ENCODE measurements around the gene VPS37D. TPM values are rescaled to one million over a fixed set of nuclear protein-coding genes. Genes with fewer than 3 reads are reported as not detected.
"Not testable (repeated sequence)": the region's sequence is repeated elsewhere in the genome, so short reads cannot be mapped to it uniquely, and the experiment has no call there.

The VPS37D gene
- total RNA-seq (2014; rRNA removed; shearing (Covaris generic)), result 1.7 and 5.1 TPM in 2 replicates

GRCh38 chr7:73667344-73668102 lies at the start of gene VPS37D:
Gene VPS37D (plus strand): TSS chr7:73667831. CDS start chr7:73667959, 128 bp downstream.
- peak; percentile 85 for DNase-seq (ENCODE audit: low read depth)

- DNase-seq (ENCODE audit: low read depth), result no peak
These were observed 49.1 kb upstream of the VPS37D start for GRCh38 chr7:73618538-73618937.

DNA sequence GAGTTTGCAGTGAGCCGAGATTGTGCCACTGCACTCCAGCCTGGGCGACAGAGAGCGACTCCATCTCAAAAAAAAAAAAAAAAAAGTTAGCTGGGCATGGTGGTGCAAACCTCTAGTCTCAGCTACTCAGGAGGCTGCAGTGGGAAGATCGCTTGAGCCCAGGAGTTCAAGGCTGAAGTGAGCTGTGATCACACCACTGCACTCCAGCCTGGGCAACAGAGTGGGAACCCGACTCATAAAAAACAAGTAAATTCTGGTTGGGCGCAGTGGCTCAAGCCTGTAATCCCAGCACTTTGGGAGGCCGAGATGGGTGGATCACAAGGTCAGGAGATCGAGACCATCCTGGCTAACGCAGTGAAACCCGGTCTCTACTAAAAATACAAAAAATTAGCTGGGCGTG lies 48.2 kb upstream of the VPS37D start:
- not testable (repeated sequence) for DNase-seq (ENCODE audit: low read depth)

DNA sequence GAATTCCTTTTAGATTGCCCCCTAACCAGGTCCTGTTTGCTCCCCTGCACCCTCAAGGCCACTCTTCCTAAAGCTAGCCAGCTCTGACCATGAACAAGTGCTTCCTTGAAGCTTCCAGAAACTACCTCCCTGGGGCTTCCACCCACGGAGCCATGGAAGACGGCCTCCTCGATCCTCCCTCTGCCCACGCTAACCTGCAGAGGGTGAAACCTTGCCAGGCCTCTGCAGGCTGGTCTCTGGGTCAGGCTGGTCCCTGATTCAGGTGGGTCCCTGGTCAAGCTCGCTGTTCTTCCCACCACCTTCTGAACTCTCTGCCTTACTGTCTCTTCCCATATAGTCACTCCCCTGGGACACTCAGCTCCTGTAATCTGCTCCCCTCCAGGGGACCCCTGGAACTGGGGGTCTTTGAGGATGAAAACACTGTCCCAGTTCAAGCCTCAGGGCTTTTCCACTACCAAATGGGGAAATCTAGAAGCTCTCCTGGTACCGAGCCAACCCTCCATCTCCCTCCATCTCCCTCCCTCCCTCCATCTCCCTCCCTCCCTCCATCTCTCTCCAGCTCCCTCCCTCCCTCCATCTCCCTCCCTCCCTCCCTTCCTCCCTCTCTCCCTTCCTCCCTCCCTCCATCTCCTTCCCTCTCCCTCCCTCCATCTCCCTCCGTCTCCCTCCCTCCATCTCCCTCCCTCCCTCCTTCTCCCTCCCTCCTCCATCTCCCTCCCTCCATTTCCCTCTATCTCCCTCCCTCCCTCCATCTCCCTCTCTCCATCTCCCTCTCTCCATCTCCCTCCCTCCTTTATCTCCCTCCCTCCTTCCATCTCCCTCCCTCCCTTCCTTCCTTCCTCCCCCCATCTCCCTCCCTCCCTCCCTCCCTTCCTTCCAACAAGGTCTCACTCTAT lies 46.2 kb upstream of the VPS37D start:
- DNase-seq (ENCODE audit: low read depth), result no peak

DNA sequence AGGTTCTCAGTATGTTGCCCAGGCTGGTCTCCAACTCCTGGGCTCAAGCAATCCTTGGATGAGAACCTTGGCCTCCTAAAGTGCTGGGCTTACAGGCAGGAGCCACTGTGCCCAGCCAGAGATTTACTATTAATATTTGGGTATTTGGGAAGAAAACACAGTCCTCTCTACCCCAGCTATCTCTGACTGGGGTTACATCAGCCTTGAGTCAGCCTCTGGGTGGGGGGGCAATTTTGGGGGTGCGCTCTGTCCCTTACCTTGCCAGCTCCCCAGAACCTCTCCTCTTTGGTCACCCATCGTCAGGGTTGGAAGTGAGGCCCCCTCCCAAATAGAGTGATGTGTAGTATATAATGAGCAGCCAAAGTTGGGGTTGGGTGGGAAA lies 45.1 kb upstream of the VPS37D start:
- DNase-seq (ENCODE audit: low read depth), result no peak

DNA sequence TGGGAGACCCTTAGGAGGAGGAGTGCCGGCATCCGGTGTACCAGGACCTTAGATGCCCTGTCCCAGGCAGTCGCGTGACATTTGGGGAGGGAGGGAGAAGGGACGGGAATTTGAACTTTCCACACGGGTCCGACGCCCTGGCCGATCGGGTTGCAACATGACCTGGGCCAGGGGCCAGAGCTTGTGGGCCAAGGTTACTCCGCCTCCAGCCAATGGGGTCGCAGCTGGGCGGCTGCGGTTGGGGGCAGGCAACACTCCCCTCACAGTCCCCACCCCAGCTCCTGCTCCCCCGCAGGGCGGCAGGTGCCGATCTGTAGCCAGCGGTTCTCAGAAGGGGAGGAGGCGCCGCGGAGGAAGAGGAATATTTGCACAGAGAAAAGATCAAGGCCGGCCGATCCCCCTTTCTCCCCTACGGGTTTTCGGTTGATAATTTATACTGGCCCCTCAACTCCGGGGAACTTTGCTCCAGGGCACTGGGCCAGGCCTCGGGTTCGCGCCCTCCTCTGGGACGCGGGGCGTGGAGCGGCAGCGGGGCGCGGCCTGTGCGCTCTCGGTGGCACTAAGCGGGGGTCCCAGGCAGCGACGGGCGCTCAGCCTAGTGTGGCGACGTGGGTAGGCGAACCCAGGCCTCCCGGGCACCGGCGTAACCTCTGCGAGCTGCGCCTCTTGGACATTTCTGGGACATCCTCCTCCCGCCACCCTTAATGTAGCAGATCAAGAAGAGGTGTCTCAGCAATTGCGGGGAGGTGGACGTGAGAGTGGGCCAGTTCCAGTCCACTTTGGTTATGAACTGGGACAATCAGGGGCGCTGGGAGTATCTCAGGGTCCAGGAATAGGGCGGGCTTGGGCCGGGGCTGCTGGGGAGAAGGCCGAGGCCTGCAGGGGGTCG lies 44.5 kb upstream of the VPS37D start:
- DNase-seq (ENCODE audit: low read depth), result no peak

- peak; percentile 70 for DNase-seq (ENCODE audit: low read depth)
These were observed 43.6 kb upstream of the VPS37D start, which contains the start of gene MLXIPL for GRCh38 chr7:73623798-73624668. Gene MLXIPL (minus strand): TSS chr7:73624522. CDS start chr7:73624492, 30 bp downstream.

GRCh38 chr7:73624669-73625001 lies 43.0 kb upstream of the VPS37D start:
- DNase-seq (ENCODE audit: low read depth), result no peak

GRCh38 chr7:73625276-73625675 lies 42.4 kb upstream of the VPS37D start:
- no peak for DNase-seq (ENCODE audit: low read depth)

DNA sequence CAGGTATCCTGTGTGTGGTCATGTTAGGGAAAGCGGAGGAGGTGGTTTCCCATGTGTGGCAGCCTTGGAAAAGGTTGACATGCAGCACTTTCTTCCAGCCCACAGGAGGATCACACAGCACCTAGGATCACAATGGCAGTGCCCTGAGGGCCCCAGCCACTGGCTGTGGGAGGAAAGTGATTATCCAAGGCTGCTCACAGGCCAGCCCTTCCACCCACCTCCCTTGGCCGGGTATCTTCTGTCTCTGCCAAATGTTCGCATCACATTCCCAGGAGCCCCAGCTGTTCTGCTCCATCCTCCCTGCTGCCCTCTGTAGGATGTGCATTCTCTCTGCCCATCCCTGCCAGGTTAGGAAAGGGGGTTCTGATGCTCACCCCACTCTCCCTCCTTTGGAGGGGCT lies 40.8 kb upstream of the VPS37D start:
- peak; percentile 34 for DNase-seq (ENCODE audit: low read depth)

GRCh38 chr7:73628504-73628903 lies 39.1 kb upstream of the VPS37D start:
- DNase-seq (ENCODE audit: low read depth), result no peak

- DNase-seq (ENCODE audit: low read depth), result no peak
These were observed 36.1 kb upstream of the VPS37D start for GRCh38 chr7:73631558-73631957.

DNA sequence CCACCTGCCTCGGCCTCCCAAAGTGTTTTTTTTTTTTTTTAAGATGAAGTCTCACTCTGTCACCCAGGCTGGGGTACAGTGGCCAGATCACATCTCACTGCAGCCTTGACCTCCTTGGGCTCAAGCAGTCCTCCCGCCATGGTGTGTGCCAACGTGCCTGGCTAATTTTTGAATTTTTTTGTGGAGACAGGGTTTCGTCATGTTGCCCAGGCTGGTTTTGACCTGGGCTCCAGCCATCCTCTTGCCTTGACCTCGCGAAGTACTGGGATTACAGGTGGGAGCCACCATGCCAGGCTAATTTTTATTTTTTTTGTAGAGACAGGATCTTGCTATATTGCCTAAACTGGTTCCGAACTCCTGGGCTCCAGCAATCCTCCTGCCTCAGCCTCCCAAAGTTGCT lies 34.3 kb upstream of the VPS37D start:
- no peak for DNase-seq (ENCODE audit: low read depth)

DNA sequence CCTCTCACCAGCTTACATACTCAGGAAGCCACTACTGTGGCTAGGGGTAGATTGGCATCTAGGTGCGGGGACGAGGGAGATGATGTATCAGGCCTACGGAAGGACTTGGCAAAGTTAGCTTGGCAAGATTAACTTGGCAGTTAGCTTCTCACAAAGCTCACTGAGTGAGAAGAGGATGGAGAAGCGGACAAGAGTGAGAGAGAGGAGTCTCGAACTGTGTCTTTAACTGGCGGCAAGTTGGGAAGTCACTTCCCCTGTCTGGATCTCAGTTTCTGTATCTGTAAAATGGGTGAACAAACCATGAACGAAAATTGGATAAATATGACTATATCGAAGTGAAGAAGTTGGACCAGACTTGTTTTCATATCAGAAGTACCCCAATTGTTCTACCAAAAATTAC lies 33.8 kb upstream of the VPS37D start:
- DNase-seq (ENCODE audit: low read depth), result no peak

DNA sequence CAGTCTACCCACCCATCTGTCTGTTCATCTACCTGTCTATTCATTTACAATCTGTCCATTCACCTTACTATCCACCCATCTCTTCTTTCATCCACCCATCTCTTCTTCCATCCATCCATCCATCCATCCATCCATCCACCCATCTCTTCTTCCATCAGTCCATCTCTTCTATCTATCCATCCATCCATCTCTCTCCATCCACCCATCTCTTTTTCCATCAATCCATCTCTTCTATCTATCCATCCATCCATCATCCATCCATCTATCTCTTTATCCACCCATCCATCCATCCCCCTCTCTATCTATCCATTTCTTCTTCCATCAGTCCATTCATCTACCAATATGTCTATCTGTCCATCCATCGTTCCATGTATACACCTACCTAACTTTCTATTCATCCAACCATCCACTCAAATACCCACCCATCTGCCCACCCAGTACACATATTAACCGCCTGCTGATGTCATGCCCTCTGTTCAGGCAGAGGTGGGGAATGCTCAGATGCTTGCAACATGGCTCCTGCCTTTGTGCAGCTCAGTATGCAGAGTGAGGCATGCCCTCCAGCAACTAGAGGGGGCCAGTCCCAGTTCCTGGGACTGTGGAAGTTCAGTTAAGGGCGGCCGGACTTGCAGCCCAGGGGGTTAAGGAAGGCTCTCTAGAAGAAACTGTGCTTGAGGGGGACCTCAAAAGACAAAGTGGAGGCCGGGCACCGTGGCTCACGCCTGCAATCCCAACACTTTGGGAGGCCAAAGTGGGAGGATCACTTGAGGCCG lies 32.0 kb upstream of the VPS37D start:
- DNase-seq (ENCODE audit: low read depth), result no peak

GRCh38 chr7:73638911-73639310 lies 28.7 kb upstream of the VPS37D start:
- DNase-seq (ENCODE audit: low read depth), result no peak

- no peak for DNase-seq (ENCODE audit: low read depth)
These were observed 24.8 kb upstream of the VPS37D start for GRCh38 chr7:73642834-73643233.

DNA sequence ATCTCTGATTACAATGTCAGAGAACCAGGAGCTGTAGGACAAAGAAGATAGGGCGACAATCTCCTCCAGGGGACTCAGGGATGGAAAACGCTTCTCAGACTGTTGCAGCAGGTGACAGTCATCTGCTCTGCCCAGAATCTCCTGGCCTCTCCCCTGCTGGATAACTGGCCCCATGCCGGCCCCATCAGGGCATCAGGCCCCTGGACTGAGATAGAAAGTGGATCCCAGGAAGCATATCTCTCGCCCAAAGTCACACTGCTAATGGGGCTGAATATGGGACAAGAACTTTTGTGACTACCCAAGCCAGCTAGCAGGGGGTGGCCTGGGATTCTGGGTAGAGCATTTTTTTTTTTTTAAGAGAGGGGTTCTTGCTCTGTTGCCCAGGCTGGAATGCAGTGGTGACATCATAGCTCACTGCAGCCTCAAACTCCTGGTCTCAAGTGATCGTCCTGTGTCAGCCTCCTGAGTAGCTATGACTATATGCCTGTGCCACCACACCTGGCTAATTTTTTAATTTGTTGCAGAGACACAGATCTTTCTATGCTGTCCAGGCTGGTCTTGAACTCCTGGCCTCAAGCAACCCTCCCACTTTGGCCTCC lies 22.8 kb upstream of the VPS37D start:
- no peak for DNase-seq (ENCODE audit: low read depth)

DNA sequence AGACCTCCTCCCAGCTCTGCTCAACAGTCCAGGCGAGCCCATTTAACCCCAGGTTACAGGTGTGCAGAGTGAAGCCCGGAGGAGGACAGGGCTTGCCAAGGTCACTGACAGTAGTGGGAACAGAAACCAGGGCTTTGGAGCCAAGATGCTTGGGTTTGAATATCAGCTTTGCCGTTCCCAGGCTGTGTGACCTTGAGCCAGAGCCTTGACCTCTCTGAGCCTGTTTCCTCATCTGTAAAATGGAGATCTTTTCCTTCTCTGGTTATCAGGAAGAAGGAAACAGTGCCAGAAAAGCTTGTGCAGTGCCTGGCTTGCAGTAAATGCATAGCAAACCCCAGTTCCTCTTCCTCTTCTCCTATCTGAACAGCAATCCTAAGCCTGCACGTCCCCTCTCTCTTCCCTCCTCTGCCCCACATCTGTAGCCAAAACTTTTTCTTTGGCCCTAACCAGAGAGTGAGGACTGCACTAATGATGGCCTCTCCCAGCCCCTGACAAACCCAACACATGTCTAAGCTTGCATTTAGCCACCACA lies 21.9 kb upstream of the VPS37D start:
- DNase-seq (ENCODE audit: low read depth), result no peak
